Measurements from ENCODE around the gene MUS81.
A peak's percentile ranks its signal among the peaks of the same experiment; 100 is the strongest.

- TF ChIP-seq CTCF (conservative IDR thresholded peaks at IDR 0.05) (peak; percentile 95), ZFX (IDR thresholded peaks at IDR 0.05) (peak; percentile 82; the same call in 1 of the 2 replicates)
Observed at GRCh38 chr11:65860278-65861164, at the start of gene MUS81.
